Breast epithelium (tissue), 4 donors: Measurements from ENCODE around the gene SNX9. TPM values are rescaled to one million over a fixed set of nuclear protein-coding genes. Genes with fewer than 3 reads are reported as not detected.

Source experiments
- DNase-seq, 2 donors: peaks; one replicate each; pipeline ENCODE4 v3.0.0-alpha.2; 2019; ENCODE audit warnings: low spot score in 2 of 2
- H3K27ac ChIP-seq, 2 donors: fragments of 200-600 bp; sonication (generic) in 1 of 2; one replicate each; pipeline ENCODE4 v1.5.1; 2016 to 2019; ENCODE audit warnings: mild to moderate bottlenecking in 1 of 2
- H3K27me3 ChIP-seq, 2 donors: fragments of 200-600 bp; sonication (generic) in 1 of 2; one replicate each; pipeline versions ENCODE4 v1.5.1 to v1.6.0; 2017 to 2019; ENCODE audit warnings: control low read depth in 1 of 2, mild to moderate bottlenecking in 1 of 2
- H3K36me3 ChIP-seq: fragments of 200-600 bp; one replicate; pipeline ENCODE4 v1.5.1; 2019
- H3K4me1 ChIP-seq, 2 donors: fragments of 200-600 bp; sonication (generic); one replicate each; pipeline ENCODE4 v1.5.1; 2016 to 2019; ENCODE audit warnings: control low read depth in 1 of 2
- H3K4me3 ChIP-seq, 3 donors: fragments of 200-600 bp; sonication (generic); 1 replicate in 2 of 3; 2 replicates in 1 of 3; pipeline ENCODE4 v1.5.1; 2016 to 2019; ENCODE audit warnings: mild to moderate bottlenecking in 3 of 3, moderate library complexity in 2 of 3
- H3K9me3 ChIP-seq, 2 donors: fragments of 200-600 bp; sonication (generic) in 1 of 2; one replicate each; pipeline ENCODE4 v1.5.1; 2016 to 2019; ENCODE audit warnings: control low read depth in 1 of 2
- POLR2A ChIP-seq: fragments of 450-650 bp; IDR thresholded peaks from one replicate; pipeline ENCODE4 v1.6.1; 2016; ENCODE audit warnings: antibody characterized with exemption, mild to moderate bottlenecking, moderate library complexity
- POLR2AphosphoS5 ChIP-seq, 3 donors: sonication (generic); formaldehyde crosslinking; IDR thresholded peaks; one replicate each; pipeline ENCODE4 v1.6.1; 2017; ENCODE audit warnings: antibody characterized with exemption in 3 of 3
- intact Hi-C: fragments of 100-400 bp; cut with DNase I; formaldehyde crosslinking; loops from one replicate; pipeline ENCODE4 v1.15.1; 2023; ENCODE audit warnings: low total_unique reads
- total RNA-seq, 3 donors: library from RNA; depleted of rRNA; stranded (reverse); fragments of >200 nt; gene quantifications; one replicate each; pipeline ENCODE4 v1.1.0, GENCODE V29; 2016
- TF ChIP-seq, protein P1 (sequence below), 3 donors: fragments of 450-650 bp; IDR thresholded peaks; one replicate each; pipeline ENCODE4 v1.5.1; 2016 to 2017; ENCODE audit warnings: antibody characterized with exemption in 3 of 3, mild to moderate bottlenecking in 3 of 3, moderate library complexity in 3 of 3

Gene SNX9
- total RNA-seq, 3 donors from 2014 or later = 61.6 to 83.2 (median 75.7) TPM

DNA sequence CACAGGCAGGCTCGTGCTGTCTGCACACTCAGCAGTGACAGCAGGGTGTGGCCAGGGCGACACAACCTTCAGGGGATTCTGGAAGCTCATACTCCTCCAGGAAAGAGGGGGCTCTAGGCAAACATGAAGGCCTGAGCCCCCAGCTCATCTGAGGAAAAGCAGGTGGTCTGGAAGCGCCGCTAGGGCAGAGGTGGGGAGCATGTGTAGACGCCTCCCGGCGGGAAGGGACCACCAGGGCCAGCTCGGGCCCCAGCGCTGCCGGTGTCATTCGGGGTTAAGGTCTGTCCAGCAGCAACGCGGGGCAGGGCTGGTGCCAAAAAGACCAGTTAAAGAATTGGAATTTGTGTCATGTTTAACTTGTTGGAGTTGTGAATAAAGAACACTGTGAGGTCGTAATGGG lies 119.3 kb downstream of the SNX9 start:
- no peaks in the 10 kb centered on the region for H3K27me3 ChIP-seq
- no peaks in the 10 kb centered on the region for H3K9me3 ChIP-seq
- no peak overlapping the region for H3K4me3 ChIP-seq
- no peak overlapping the region for H3K27ac ChIP-seq
- no peak for DNase-seq
- H3K4me1 ChIP-seq = no peaks in the 10 kb centered on the region
- H3K36me3 ChIP-seq = peaks cover 4% of the 10 kb centered on the region
- TF ChIP-seq POLR2AphosphoS5 (IDR thresholded peaks at IDR 0.05) (no peak), POLR2A (no peak)
- TF ChIP-seq, protein P1, sequence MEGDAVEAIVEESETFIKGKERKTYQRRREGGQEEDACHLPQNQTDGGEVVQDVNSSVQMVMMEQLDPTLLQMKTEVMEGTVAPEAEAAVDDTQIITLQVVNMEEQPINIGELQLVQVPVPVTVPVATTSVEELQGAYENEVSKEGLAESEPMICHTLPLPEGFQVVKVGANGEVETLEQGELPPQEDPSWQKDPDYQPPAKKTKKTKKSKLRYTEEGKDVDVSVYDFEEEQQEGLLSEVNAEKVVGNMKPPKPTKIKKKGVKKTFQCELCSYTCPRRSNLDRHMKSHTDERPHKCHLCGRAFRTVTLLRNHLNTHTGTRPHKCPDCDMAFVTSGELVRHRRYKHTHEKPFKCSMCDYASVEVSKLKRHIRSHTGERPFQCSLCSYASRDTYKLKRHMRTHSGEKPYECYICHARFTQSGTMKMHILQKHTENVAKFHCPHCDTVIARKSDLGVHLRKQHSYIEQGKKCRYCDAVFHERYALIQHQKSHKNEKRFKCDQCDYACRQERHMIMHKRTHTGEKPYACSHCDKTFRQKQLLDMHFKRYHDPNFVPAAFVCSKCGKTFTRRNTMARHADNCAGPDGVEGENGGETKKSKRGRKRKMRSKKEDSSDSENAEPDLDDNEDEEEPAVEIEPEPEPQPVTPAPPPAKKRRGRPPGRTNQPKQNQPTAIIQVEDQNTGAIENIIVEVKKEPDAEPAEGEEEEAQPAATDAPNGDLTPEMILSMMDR (IDR thresholded peaks at IDR 0.05) = no peak
- intact Hi-C loops = no loop called here

DNA sequence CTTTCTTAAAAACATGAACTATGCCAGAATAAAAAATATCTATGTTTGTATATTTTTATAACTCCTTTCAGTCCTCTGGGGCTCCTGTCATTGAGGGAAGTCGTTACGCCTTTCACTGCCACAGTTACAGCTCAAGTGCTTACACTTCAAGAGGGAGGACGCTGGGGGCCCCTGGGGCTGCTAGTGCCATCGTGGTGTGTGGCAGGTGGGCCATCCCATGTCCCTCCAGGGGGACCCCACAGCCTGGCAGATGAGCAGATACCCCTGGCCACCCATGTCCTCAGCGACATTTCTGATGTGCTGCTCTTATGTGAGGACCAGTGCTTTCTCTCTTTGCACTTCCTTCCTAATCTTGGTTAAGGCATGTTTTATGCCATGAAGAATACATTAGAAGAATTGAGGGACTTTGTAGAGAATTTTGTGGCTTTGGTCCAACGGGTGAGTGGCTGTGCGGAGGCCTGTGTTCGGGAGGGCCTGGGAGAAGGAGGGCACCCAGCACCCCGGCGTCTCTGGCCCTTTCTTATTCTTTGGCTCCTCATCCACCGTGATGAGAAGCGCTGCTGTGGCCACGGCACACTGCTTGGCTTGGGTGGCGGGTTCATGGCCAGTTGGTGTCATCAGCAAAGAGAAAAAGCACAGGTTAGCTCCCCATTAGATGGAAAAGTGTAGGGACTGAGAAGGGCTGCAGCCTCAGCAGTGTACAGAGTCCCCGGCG lies 120.4 kb downstream of the SNX9 start:
- Histone ChIP-seq H3K27ac (no peak overlapping the region), H3K4me3 (no peak overlapping the region), H3K36me3 (peaks cover 4% of the 10 kb centered on the region), H3K27me3 (no peaks in the 10 kb centered on the region), H3K9me3 (no peaks in the 10 kb centered on the region), H3K4me1 (no peaks in the 10 kb centered on the region)
- TF ChIP-seq POLR2A (no peak), POLR2AphosphoS5 (IDR thresholded peaks at IDR 0.05) (no peak)
- TF ChIP-seq, protein P1 (IDR thresholded peaks at IDR 0.05) = no peak
- intact Hi-C loops = no loop called here
- no peak for DNase-seq

DNA sequence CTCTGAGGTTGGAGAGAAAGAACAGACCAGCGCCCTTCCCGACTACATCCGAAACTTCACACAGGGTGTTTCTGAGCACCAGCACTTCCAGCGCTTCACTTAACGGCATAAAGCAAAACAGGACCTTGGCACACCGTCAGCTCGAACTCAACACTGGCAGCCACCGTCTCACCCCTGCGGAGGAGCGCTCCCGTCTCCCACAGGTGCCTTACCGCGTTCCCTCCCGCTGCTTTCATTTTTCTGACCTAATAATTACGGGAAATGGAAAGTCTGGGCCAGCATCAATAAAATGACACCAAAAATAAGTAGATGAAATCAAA lies 120.9 kb downstream of the SNX9 start:
- Histone ChIP-seq H3K36me3 (peaks cover 4% of the 10 kb centered on the region), H3K4me1 (no peaks in the 10 kb centered on the region)

DNA sequence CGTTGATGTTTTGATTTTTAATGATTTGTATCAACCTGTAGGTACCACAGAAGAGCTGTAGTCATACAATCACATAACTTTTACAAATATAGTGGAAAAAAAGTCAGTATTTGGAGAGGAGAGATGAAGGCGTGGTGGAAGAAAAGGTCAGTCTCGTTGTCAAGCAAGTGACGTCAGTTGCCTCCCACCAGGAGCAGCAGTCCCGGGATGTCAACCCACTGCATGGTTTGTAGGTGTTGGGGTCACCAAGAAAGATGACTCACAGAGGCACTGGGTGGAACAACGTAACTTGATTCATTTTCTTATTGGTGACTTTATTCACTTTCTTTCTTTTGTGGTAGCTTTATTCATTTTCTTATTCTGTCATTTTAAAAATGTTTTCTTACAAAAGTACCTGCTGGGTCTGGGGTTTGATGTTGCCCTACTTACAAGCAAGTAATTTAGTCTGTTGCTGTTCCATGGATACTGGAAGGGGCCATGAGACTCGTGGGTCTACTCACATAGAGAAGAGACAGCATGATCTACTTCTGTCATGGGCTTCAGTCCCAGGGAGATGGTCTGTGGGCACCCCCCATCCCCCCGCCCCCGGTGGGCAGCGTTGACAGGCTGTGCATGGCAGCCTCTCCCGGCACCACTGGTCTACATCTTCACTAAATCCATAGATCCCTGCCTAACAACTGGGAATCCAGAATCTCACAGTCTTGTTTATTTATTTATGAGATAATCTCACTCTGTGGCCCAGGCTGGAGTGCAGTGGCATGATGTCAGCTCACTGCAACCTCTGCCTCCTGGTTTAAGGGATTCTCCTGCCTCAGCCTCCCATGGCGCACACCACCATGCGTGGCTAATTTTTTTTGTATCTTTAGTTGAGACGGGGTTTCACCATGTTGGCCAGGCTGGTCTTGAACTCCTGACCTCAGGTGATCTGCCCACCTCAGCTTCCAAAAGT lies 122.2 kb downstream of the SNX9 start:
- no peak for DNase-seq
- intact Hi-C loops = no loop called here

More for the DNA sequence above, 120.9 kb downstream of the SNX9 start:
- no peaks in the 10 kb centered on the region for H3K27me3 ChIP-seq
- intact Hi-C loops = no loop called here
- no peak for DNase-seq
- H3K4me3 ChIP-seq = no peak overlapping the region
- TF ChIP-seq POLR2AphosphoS5 (IDR thresholded peaks at IDR 0.05) = no peak
- TF ChIP-seq, protein P1 (IDR thresholded peaks at IDR 0.05) = no peak
- no peak for TF ChIP-seq POLR2A
- no peak overlapping the region for H3K27ac ChIP-seq
- H3K9me3 ChIP-seq = no peaks in the 10 kb centered on the region

More for the DNA sequence above, 122.2 kb downstream of the SNX9 start:
- Histone ChIP-seq H3K27ac (peak overlapping the region in 1 of 2 donors; percentile 33), H3K36me3 (peaks cover 4% of the 10 kb centered on the region), H3K4me3 (no peak overlapping the region), H3K9me3 (no peaks in the 10 kb centered on the region), H3K4me1 (no peaks in the 10 kb centered on the region), H3K27me3 (no peaks in the 10 kb centered on the region)
- TF ChIP-seq POLR2AphosphoS5 (IDR thresholded peaks at IDR 0.05) = no peak
- TF ChIP-seq POLR2A = no peak
- TF ChIP-seq, protein P1 (IDR thresholded peaks at IDR 0.05) = no peak
